Smooth muscle cell (in vitro differentiated cells): ENCODE measurements around the gene DIPK1A. TPM values are rescaled to one million over a fixed set of nuclear protein-coding genes. Genes with fewer than 3 reads are reported as not detected.

Experiments
- DNase-seq: peaks from one replicate; lab custom pipeline; 2025; ENCODE audit not compliant: unreplicated experiment; lab: John Stamatoyannopoulos, UW
- H2AFZ ChIP-seq: fragments of 200-600 bp; sonication (generic); 2 replicates; pipeline ENCODE4 v1.6.0; 2016; ENCODE audit warnings: antibody characterized with exemption, low read depth, mild to moderate bottlenecking
- H3F3A ChIP-seq: fragments of 200-600 bp; sonication (generic); 2 replicates; pipeline ENCODE4 v1.6.0; 2017; ENCODE audit warnings: antibody characterized with exemption, low read depth
- H3K27ac ChIP-seq: fragments of 200-600 bp; sonication (generic); 2 replicates; pipeline ENCODE4 v1.5.1; 2016; ENCODE audit warnings: low read depth, mild to moderate bottlenecking
- H3K27me3 ChIP-seq: fragments of 200-600 bp; sonication (generic); 2 replicates; pipeline ENCODE4 v1.6.1; 2016; ENCODE audit warnings: low read depth, mild to moderate bottlenecking
- H3K36me3 ChIP-seq: fragments of 200-600 bp; sonication (generic); 2 replicates; pipeline ENCODE4 v1.5.1; 2016; ENCODE audit warnings: low read depth
- H3K4me1 ChIP-seq: fragments of 200-600 bp; sonication (generic); 2 replicates; pipeline ENCODE4 v1.5.1; 2016; ENCODE audit warnings: low read depth
- H3K4me2 ChIP-seq: fragments of 200-600 bp; sonication (generic); 2 replicates; pipeline ENCODE4 v1.6.0; 2016; ENCODE audit warnings: mild to moderate bottlenecking
- H3K4me3 ChIP-seq: fragments of 200-600 bp; sonication (generic); 2 replicates; pipeline ENCODE4 v1.5.1; 2016; ENCODE audit warnings: mild to moderate bottlenecking
- H3K79me2 ChIP-seq: fragments of 200-600 bp; sonication (generic); 2 replicates; pipeline ENCODE4 v1.6.0; 2016; ENCODE audit warnings: low read depth, mild to moderate bottlenecking
- H3K9ac ChIP-seq: fragments of 200-600 bp; sonication (generic); 2 replicates; pipeline ENCODE4 v1.6.0; 2016; ENCODE audit warnings: low read depth
- H3K9me3 ChIP-seq: fragments of 200-600 bp; sonication (generic); replicated peaks from 2 replicates; pipeline ENCODE4 v1.5.1; 2016; ENCODE audit warnings: low read depth
- H4K20me1 ChIP-seq: fragments of 200-600 bp; sonication (generic); 2 replicates; pipeline ENCODE4 v1.6.0; 2016; ENCODE audit warnings: low read depth
- WGBS: methylation state at CpG from one replicate; pipeline ENCODE4 v1.1.7; 2016; ENCODE audit warnings: low lambda C conversion rate; 5-methylcytosine and 5-hydroxymethylcytosine counted together
- polyA plus RNA-seq: library from polyadenylated mRNA; unstranded; fragments of >200 nt; fragmentation: Nextera tagmentation; extraction: Ambion mirVana; gene quantifications from 2 replicates; pipeline ENCODE4 v1.2.1, GENCODE V29; 2016
- total RNA-seq: library from RNA; depleted of rRNA; stranded (reverse); fragments of >200 nt; gene quantifications from 2 replicates; pipeline ENCODE4 v1.2.3, GENCODE V29; 2014
- TF ChIP-seq, protein P1 (sequence below): fragments of 200-600 bp; sonication (generic); IDR thresholded peaks from 2 replicates; pipeline ENCODE4 v1.5.1; 2017; ENCODE audit warnings: borderline replicate concordance, mild to moderate bottlenecking, antibody characterized with exemption; ENCODE audit not compliant: insufficient read depth, poor library complexity, severe bottlenecking

The DIPK1A gene
- 8.3 and 8.4 TPM in 2 replicates for total RNA-seq
- 7.3 and 8.4 TPM in 2 replicates for polyA plus RNA-seq

GRCh38 chr1:92961131-92961895 lies at the start of gene DIPK1A:
DIPK1A (minus strand) TSS chr1:92961462; CDS start chr1:92961429, 33 bp downstream.
- Histone ChIP-seq H3K27me3 (no peaks in the 10 kb centered on the region), H3K4me3 (peak within 1 kb of the TSS; percentile 90), H3K9me3 (no peaks in the 10 kb centered on the region), H3K27ac (peak within 1 kb of the TSS; percentile 62), H2AFZ (peak within 1 kb of the TSS; percentile 98), H3F3A (no peaks in the 10 kb centered on the region), H3K79me2 (no peaks in the 10 kb centered on the region), H3K9ac (peak within 1 kb of the TSS; percentile 86), H4K20me1 (no peaks in the 10 kb centered on the region), H3K4me2 (peak within 1 kb of the TSS; percentile 90), H3K4me1 (peaks cover 6% of the 10 kb centered on the region), H3K36me3 (no peaks in the 10 kb centered on the region)
- TF ChIP-seq, protein P1, sequence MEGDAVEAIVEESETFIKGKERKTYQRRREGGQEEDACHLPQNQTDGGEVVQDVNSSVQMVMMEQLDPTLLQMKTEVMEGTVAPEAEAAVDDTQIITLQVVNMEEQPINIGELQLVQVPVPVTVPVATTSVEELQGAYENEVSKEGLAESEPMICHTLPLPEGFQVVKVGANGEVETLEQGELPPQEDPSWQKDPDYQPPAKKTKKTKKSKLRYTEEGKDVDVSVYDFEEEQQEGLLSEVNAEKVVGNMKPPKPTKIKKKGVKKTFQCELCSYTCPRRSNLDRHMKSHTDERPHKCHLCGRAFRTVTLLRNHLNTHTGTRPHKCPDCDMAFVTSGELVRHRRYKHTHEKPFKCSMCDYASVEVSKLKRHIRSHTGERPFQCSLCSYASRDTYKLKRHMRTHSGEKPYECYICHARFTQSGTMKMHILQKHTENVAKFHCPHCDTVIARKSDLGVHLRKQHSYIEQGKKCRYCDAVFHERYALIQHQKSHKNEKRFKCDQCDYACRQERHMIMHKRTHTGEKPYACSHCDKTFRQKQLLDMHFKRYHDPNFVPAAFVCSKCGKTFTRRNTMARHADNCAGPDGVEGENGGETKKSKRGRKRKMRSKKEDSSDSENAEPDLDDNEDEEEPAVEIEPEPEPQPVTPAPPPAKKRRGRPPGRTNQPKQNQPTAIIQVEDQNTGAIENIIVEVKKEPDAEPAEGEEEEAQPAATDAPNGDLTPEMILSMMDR = peak; percentile 16
- peak; percentile 75 for DNase-seq
- 2% methylated on average over 37 of the region's 103 CpGs for WGBS

GRCh38 chr1:93007941-93008577 lies 46.8 kb upstream of the DIPK1A start:
- Histone ChIP-seq H3K36me3 (no peaks in the 10 kb centered on the region), H3K9me3 (no peaks in the 10 kb centered on the region), H3K79me2 (no peaks in the 10 kb centered on the region), H3K4me1 (no peaks in the 10 kb centered on the region), H3K4me3 (no peak overlapping the region), H3K9ac (no peak overlapping the region), H2AFZ (no peak overlapping the region), H3K27me3 (no peaks in the 10 kb centered on the region), H3F3A (no peaks in the 10 kb centered on the region), H3K4me2 (no peak overlapping the region), H4K20me1 (no peaks in the 10 kb centered on the region), H3K27ac (no peak overlapping the region)
- DNase-seq = no peak
- TF ChIP-seq, protein P1 = no peak
- 56% methylated on average over 6 of the region's 6 CpGs for WGBS

- no peak overlapping the region for H3K27ac ChIP-seq
- no peaks in the 10 kb centered on the region for H3K79me2 ChIP-seq
- whole genome bisulfite sequencing = 91% methylated on average over 1 of the region's 1 CpG
- no peak overlapping the region for H3K9ac ChIP-seq
- TF ChIP-seq, protein P1 = no peak
- no peaks in the 10 kb centered on the region for H4K20me1 ChIP-seq
- H2AFZ ChIP-seq = no peak overlapping the region
- H3F3A ChIP-seq = no peaks in the 10 kb centered on the region
- H3K4me1 ChIP-seq = peaks cover 10% of the 10 kb centered on the region
- no peak overlapping the region for H3K4me3 ChIP-seq
- H3K36me3 ChIP-seq = no peaks in the 10 kb centered on the region
- H3K4me2 ChIP-seq = no peak overlapping the region
- H3K9me3 ChIP-seq = no peaks in the 10 kb centered on the region
- no peak for DNase-seq
- no peaks in the 10 kb centered on the region for H3K27me3 ChIP-seq
Observed at GRCh38 chr1:93005252-93005598, 44.0 kb upstream of the DIPK1A start.
